H1 (cell line): ENCODE results near the gene SIGLEC10. TPM values are rescaled to one million over a fixed set of nuclear protein-coding genes. Genes with fewer than 3 reads are reported as not detected.

Experiments used
- ASH2L ChIP-seq: fragments of 200-600, 300-600 bp; sonication (generic); IDR thresholded peaks from one replicate; pipeline ENCODE4 v1.7.1; 2017; ENCODE audit warnings: low read length
- ATF2 ChIP-seq: IDR thresholded peaks from 2 replicates; pipeline ENCODE4 v1.6.1; 2012; ENCODE audit warnings: low read length, inconsistent platforms
- BACH1 ChIP-seq: IDR thresholded peaks from 2 replicates; pipeline ENCODE4 v1.6.1; 2012; ENCODE audit warnings: low read length, improper control_type of control experiment
- BCL11A ChIP-seq, 2 experiments: IDR thresholded peaks; one replicate each; pipeline ENCODE4 v1.6.1; 2011; ENCODE audit warnings: low read depth in 2 of 2, low read length in 2 of 2, mild to moderate bottlenecking in 2 of 2
- CHD7 ChIP-seq: fragments of 300-600 bp; sonication (generic); IDR thresholded peaks from 2 replicates; pipeline ENCODE4 v1.7.1; 2012; ENCODE audit warnings: low read length, moderate library complexity, mild to moderate bottlenecking, inconsistent platforms; ENCODE audit not compliant: insufficient replicate concordance
- POU5F1 ChIP-seq: IDR thresholded peaks from 2 replicates; pipeline ENCODE4 v1.6.1; 2011; ENCODE audit warnings: low read depth, mild to moderate bottlenecking, low read length, moderate library complexity
- TAF7 ChIP-seq: optimal IDR thresholded peaks from 2 replicates; pipeline ENCODE3; 2011; ENCODE audit warnings: low read depth, mild to moderate bottlenecking, inconsistent platforms, low read length, moderate library complexity, borderline replicate concordance
- TCF12 ChIP-seq: IDR thresholded peaks from 2 replicates; pipeline ENCODE4 v1.6.1; 2011; ENCODE audit warnings: low read depth, mild to moderate bottlenecking, low read length
- ZNF274 ChIP-seq: IDR thresholded peaks from 2 replicates; pipeline ENCODE4 v1.7.0; 2012; ENCODE audit warnings: low read length, borderline replicate concordance; ENCODE audit errors: extremely low read depth
- polyA plus RNA-seq, 7 experiments: library from polyadenylated mRNA; depleted of rRNA in 3 of 7; stranded (reverse) in 5 of 7; unstranded in 2 of 7; fragments of >200 nt in 5 of 7; fragments of 200-250 nt in 2 of 7; gene quantifications; 1 replicate in 5 of 7; 2 replicates in 1 of 7; 4 replicates in 1 of 7; pipeline versions ENCODE4 v1.2.1 to v1.2.3, GENCODE V29; 2011 to 2013; ENCODE audit warnings: missing spikeins in 2 of 7, mixed read lengths in 2 of 7
- total RNA-seq: library from RNA; stranded (reverse); fragmentation: NEBNext Ultra II Directional; extraction: Animal tissue kit (Norgen Biotek cat#: 25700); gene quantifications from 2 replicates; pipeline ENCODE4 v1.2.1, GENCODE V29; 2021

SIGLEC10 gene
- total and polyA plus RNA-seq, 2 of the 8 experiments (the other 6 are each of a cell fraction or from before 2014, with no cell fraction given), result 0.06 TPM; not detected in 1

DNA sequence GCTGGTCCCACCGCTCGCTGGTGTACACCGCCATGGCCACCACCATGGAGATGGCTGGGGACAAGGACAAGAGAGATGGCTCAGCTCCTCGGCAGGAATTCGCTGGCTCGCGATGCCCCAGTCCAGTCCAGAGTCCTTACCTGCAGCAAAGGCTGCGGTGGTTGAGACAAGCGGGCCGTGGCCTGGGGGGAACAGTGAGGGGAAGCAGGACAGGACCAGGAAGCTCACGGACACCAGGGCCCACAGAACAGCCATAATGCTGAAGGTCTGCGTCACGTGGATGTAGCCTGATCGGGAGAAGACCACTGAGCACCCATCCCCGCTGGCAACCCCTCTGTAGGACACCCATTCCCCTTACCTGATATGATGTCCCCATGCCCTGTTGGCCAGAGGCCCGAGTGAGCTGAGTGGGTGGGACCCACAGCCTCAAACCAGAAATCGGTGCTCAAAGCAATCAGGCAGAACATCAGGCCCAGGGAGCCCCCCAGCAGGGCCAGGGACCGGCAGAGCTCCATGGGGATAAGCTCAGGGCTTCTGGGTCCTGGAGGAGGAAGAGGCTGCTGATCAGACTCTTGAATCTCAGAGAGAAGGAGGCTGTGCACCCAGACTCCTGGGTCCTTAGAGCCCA lies 45.3 kb downstream of the SIGLEC10 start (continued):
- TF ChIP-seq CHD7 (no peak), TCF12 (no peak), POU5F1 (no peak), TAF7 (no peak), ATF2 (no peak), ZNF274 (no peak), ASH2L (no peak), BACH1 (no peak), BCL11A (IDR thresholded peaks at IDR 0.05; ENCODE audit: low read depth in 2 of 2, low read length in 2 of 2) (no peak)
